ENCODE results near the gene QRFP.

QRFP gene

DNA sequence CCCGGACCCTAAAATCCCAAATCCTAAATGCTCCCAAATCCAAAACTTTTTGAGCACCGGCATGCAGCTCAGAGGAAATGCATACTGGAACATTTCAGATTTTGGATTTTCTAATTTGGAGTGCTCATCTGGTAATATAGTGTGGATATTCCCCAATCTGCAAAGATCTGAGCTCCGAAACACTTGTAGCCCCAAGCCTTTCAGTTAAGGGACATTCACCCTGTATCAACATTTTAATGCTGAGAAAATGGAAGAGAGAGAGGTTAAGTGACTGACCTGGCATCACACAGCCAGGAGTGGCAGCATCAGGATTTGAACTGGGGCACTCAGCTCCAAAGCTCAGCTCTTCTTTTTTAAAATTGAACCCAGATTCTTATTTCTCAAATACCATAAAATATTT lies 30.7 kb downstream of the QRFP start:
- H3K4me2 ChIP-seq (ENCODE audit: low read depth, low read length, poor library complexity, severe bottlenecking), result no peak overlapping the region
- no peaks in the 10 kb centered on the region for H3K36me3 ChIP-seq (ENCODE audit: low read length)
- TF ChIP-seq CTCF (IDR thresholded peaks at IDR 0.05; ENCODE audit: insufficient read depth, low read length, poor library complexity, severe bottlenecking) (no peak), EZH2phosphoT487 (conservative IDR thresholded peaks at IDR 0.05; ENCODE audit: low read length) (no peak)
- H3K9ac ChIP-seq (ENCODE audit: low read length), result no peak overlapping the region
- H3K9me2 ChIP-seq (replicated peaks; ENCODE audit: insufficient read depth, low read length), result no peaks in the 10 kb centered on the region
- no peaks in the 10 kb centered on the region for H3K79me2 ChIP-seq (ENCODE audit: insufficient read depth, low read length)
- no peaks in the 10 kb centered on the region for H3K27me3 ChIP-seq (ENCODE audit: low read length)
- H3K4me3 ChIP-seq (ENCODE audit: insufficient read depth, low read length, poor library complexity, severe bottlenecking), result no peak overlapping the region
- no peak overlapping the region for H3K27ac ChIP-seq (ENCODE audit: low read depth, low read length)
- H3F3A ChIP-seq (ENCODE audit: insufficient read depth), result no peaks in the 10 kb centered on the region
- H4K20me1 ChIP-seq (ENCODE audit: low read depth, low read length), result no peaks in the 10 kb centered on the region
- H3K9me3 ChIP-seq (ENCODE audit: insufficient read depth, low read length), result no peaks in the 10 kb centered on the region
- no peak overlapping the region for H2AFZ ChIP-seq (ENCODE audit: low read depth, low read length, severe bottlenecking)

DNA sequence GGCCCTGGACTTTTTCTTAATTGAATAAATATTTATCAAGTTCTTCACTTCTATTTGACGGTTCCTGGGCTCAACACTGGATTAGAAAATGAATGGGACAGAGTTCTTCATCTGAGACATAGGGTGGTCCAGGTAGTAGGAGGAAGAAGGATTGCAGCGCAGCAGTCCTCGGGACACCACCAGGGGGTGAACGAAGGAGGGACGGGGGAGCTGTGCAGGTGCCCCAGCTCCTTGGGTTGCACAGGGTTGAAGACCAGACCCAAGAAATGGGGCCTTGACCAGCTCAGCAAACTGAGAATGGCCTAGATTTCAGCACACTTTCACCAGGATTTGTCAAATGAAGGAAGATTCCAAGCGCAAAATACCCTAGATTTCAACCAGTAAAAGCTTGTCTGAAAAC lies 32.1 kb downstream of the QRFP start:
- Histone ChIP-seq H3K4me2 (ENCODE audit: low read depth, low read length, poor library complexity, severe bottlenecking) (no peak overlapping the region), H3K36me3 (ENCODE audit: low read length) (no peaks in the 10 kb centered on the region), H3K9ac (ENCODE audit: low read length) (no peak overlapping the region), H3K27me3 (ENCODE audit: low read length) (no peaks in the 10 kb centered on the region), H3F3A (ENCODE audit: insufficient read depth) (no peaks in the 10 kb centered on the region), H4K20me1 (ENCODE audit: low read depth, low read length) (no peaks in the 10 kb centered on the region), H2AFZ (ENCODE audit: low read depth, low read length, severe bottlenecking) (no peak overlapping the region), H3K79me2 (ENCODE audit: insufficient read depth, low read length) (no peaks in the 10 kb centered on the region), H3K27ac (ENCODE audit: low read depth, low read length) (no peak overlapping the region), H3K9me3 (ENCODE audit: insufficient read depth, low read length) (no peaks in the 10 kb centered on the region), H3K4me3 (ENCODE audit: insufficient read depth, low read length, poor library complexity, severe bottlenecking) (no peak overlapping the region), H3K9me2 (replicated peaks; ENCODE audit: insufficient read depth, low read length) (no peaks in the 10 kb centered on the region)
- TF ChIP-seq CTCF (IDR thresholded peaks at IDR 0.05; ENCODE audit: insufficient read depth, low read length, poor library complexity, severe bottlenecking) (no peak), EZH2phosphoT487 (conservative IDR thresholded peaks at IDR 0.05; ENCODE audit: low read length) (no peak)

- Histone ChIP-seq H3K27ac (ENCODE audit: low read depth, low read length) (no peak overlapping the region), H3K27me3 (ENCODE audit: low read length) (no peaks in the 10 kb centered on the region), H3K9me3 (ENCODE audit: insufficient read depth, low read length) (no peaks in the 10 kb centered on the region), H3K36me3 (ENCODE audit: low read length) (no peaks in the 10 kb centered on the region), H3K9me2 (replicated peaks; ENCODE audit: insufficient read depth, low read length) (no peaks in the 10 kb centered on the region), H3F3A (ENCODE audit: insufficient read depth) (no peaks in the 10 kb centered on the region), H3K9ac (ENCODE audit: low read length) (no peak overlapping the region), H3K4me2 (ENCODE audit: low read depth, low read length, poor library complexity, severe bottlenecking) (no peak overlapping the region), H3K4me3 (ENCODE audit: insufficient read depth, low read length, poor library complexity, severe bottlenecking) (no peak overlapping the region), H3K79me2 (ENCODE audit: insufficient read depth, low read length) (no peaks in the 10 kb centered on the region), H2AFZ (ENCODE audit: low read depth, low read length, severe bottlenecking) (no peak overlapping the region), H4K20me1 (ENCODE audit: low read depth, low read length) (no peaks in the 10 kb centered on the region)
- TF ChIP-seq CTCF (IDR thresholded peaks at IDR 0.05; ENCODE audit: insufficient read depth, low read length, poor library complexity, severe bottlenecking), result no peak
- no peak for TF ChIP-seq EZH2phosphoT487 (conservative IDR thresholded peaks at IDR 0.05; ENCODE audit: low read length)
These were observed 33.9 kb downstream of the QRFP start for GRCh38 chr9:130862747-130863146.

- no peaks in the 10 kb centered on the region for H3K27me3 ChIP-seq (ENCODE audit: low read length)
- no peaks in the 10 kb centered on the region for H3K9me3 ChIP-seq (ENCODE audit: insufficient read depth, low read length)
- H3K9me2 ChIP-seq (replicated peaks; ENCODE audit: insufficient read depth, low read length), result no peaks in the 10 kb centered on the region
- TF ChIP-seq CTCF (IDR thresholded peaks at IDR 0.05; ENCODE audit: insufficient read depth, low read length, poor library complexity, severe bottlenecking) (no peak), EZH2phosphoT487 (conservative IDR thresholded peaks at IDR 0.05; ENCODE audit: low read length) (no peak)
- no peaks in the 10 kb centered on the region for H3K36me3 ChIP-seq (ENCODE audit: low read length)
- no peak overlapping the region for H3K9ac ChIP-seq (ENCODE audit: low read length)
- H3F3A ChIP-seq (ENCODE audit: insufficient read depth), result no peaks in the 10 kb centered on the region
- no peak overlapping the region for H3K4me2 ChIP-seq (ENCODE audit: low read depth, low read length, poor library complexity, severe bottlenecking)
- H2AFZ ChIP-seq (ENCODE audit: low read depth, low read length, severe bottlenecking), result no peak overlapping the region
- H4K20me1 ChIP-seq (ENCODE audit: low read depth, low read length), result no peaks in the 10 kb centered on the region
- H3K27ac ChIP-seq (ENCODE audit: low read depth, low read length), result no peak overlapping the region
- no peak overlapping the region for H3K4me3 ChIP-seq (ENCODE audit: insufficient read depth, low read length, poor library complexity, severe bottlenecking)
- no peaks in the 10 kb centered on the region for H3K79me2 ChIP-seq (ENCODE audit: insufficient read depth, low read length)
These were observed 34.4 kb downstream of the QRFP start for GRCh38 chr9:130862217-130862616.

Data from SU-DHL-6 (cell line).